Measurements from ENCODE around the gene PRDM12. TPM values are rescaled to one million over a fixed set of nuclear protein-coding genes. Genes with fewer than 3 reads are reported as not detected.

PRDM12 gene
- total and polyA plus RNA-seq, 2 experiments from 2014 or later: 0.30 to 0.55 TPM

- DNase-seq (ENCODE audit: low read depth in 1 of 2, low spot score in 1 of 2): no peak
- TF ChIP-seq CTCF (IDR thresholded peaks at IDR 0.05; ENCODE audit: low read depth, low read length): no peak
- H3K36me3 ChIP-seq: peaks cover 31% of the 10 kb centered on the region
- H3K27ac ChIP-seq: no peak overlapping the region
- H3K4me1 ChIP-seq (ENCODE audit: low read depth): peaks cover 16% of the 10 kb centered on the region
- no peaks in the 10 kb centered on the region for H3K9me3 ChIP-seq (ENCODE audit: low read depth)
- no peaks in the 10 kb centered on the region for H3K27me3 ChIP-seq
- H3K4me3 ChIP-seq: no peak overlapping the region
Observed at GRCh38 chr9:130696139-130696650, 31.8 kb downstream of the PRDM12 start.

GRCh38 chr9:130696996-130697395 is 32.6 kb downstream of the PRDM12 start:
- no peaks in the 10 kb centered on the region for H3K27me3 ChIP-seq
- peaks cover 15% of the 10 kb centered on the region for H3K4me1 ChIP-seq (ENCODE audit: low read depth)
- peaks cover 31% of the 10 kb centered on the region for H3K36me3 ChIP-seq
- no peak overlapping the region for H3K4me3 ChIP-seq
- H3K27ac ChIP-seq: no peak overlapping the region
- no peak for TF ChIP-seq CTCF (IDR thresholded peaks at IDR 0.05; ENCODE audit: low read depth, low read length)
- no peaks in the 10 kb centered on the region for H3K9me3 ChIP-seq (ENCODE audit: low read depth)
- DNase-seq (ENCODE audit: low read depth in 1 of 2, low spot score in 1 of 2): no peak

GRCh38 chr9:130698514-130698913 is 34.1 kb downstream of the PRDM12 start:
- Histone ChIP-seq H3K27me3 (no peaks in the 10 kb centered on the region), H3K36me3 (peaks cover 40% of the 10 kb centered on the region), H3K4me1 (ENCODE audit: low read depth) (peaks cover 8% of the 10 kb centered on the region), H3K4me3 (no peak overlapping the region), H3K9me3 (ENCODE audit: low read depth) (no peaks in the 10 kb centered on the region), H3K27ac (no peak overlapping the region)
- TF ChIP-seq CTCF (IDR thresholded peaks at IDR 0.05; ENCODE audit: low read depth, low read length): no peak
- DNase-seq (ENCODE audit: low read depth in 1 of 2, low spot score in 1 of 2): peak in 1 of 2 donors; percentile 47

GRCh38 chr9:130699047-130699446 is 34.7 kb downstream of the PRDM12 start:
- no peaks in the 10 kb centered on the region for H3K9me3 ChIP-seq (ENCODE audit: low read depth)
- peaks cover 46% of the 10 kb centered on the region for H3K36me3 ChIP-seq
- no peaks in the 10 kb centered on the region for H3K27me3 ChIP-seq
- DNase-seq (ENCODE audit: low read depth in 1 of 2, low spot score in 1 of 2): no peak
- H3K4me1 ChIP-seq (ENCODE audit: low read depth): peaks cover 8% of the 10 kb centered on the region
- H3K4me3 ChIP-seq: no peak overlapping the region
- no peak overlapping the region for H3K27ac ChIP-seq
- TF ChIP-seq CTCF (IDR thresholded peaks at IDR 0.05; ENCODE audit: low read depth, low read length): no peak

GRCh38 chr9:130701059-130702022 is 36.9 kb downstream of the PRDM12 start:
- Histone ChIP-seq H3K4me1 (ENCODE audit: low read depth) (peaks cover 3% of the 10 kb centered on the region), H3K36me3 (peaks cover 45% of the 10 kb centered on the region), H3K9me3 (ENCODE audit: low read depth) (no peaks in the 10 kb centered on the region), H3K4me3 (no peak overlapping the region), H3K27me3 (no peaks in the 10 kb centered on the region), H3K27ac (peak overlapping the region; percentile 71)
- TF ChIP-seq CTCF (IDR thresholded peaks at IDR 0.05; ENCODE audit: low read depth, low read length): peak; percentile 98
- DNase-seq (ENCODE audit: low read depth in 1 of 2, low spot score in 1 of 2): peak; percentile 90 to 91

Measured in cardiac muscle cell (in vitro differentiated cells and primary cell).